ENCODE measurements around the gene PRG3. TPM values are rescaled to one million over a fixed set of nuclear protein-coding genes. Genes with fewer than 3 reads are reported as not detected.

Gene PRG3
- not detected for total RNA-seq (ENCODE audit: unreplicated experiment)
- long read RNA-seq = 0 reads

- Mint-ChIP-seq H3K27ac (ENCODE audit: unreplicated experiment) (no peak within 1 kb of the TSS), H3K4me3 (ENCODE audit: unreplicated experiment) (no peak within 1 kb of the TSS), H3K9me3 (ENCODE audit: unreplicated experiment) (peaks cover 7% of the 10 kb centered on the region), H3K27me3 (ENCODE audit: unreplicated experiment) (peaks cover 21% of the 10 kb centered on the region), H3K4me1 (ENCODE audit: low read depth, unreplicated experiment) (peaks cover 2% of the 10 kb centered on the region), H3K36me3 (ENCODE audit: unreplicated experiment) (no peaks in the 10 kb centered on the region)
- TF ChIP-seq CTCF (IDR thresholded peaks at IDR 0.05; ENCODE audit: partially characterized antibody, unreplicated experiment) = no peak
- no peak for DNase-seq
Measured at GRCh38 chr11:57380975-57381374, at the start of gene PRG3. PRG3 (minus strand) TSS chr11:57381150; CDS start chr11:57380708, 442 bp downstream.

GRCh38 chr11:57429946-57430345 is 49.0 kb upstream of the PRG3 start:
- Mint-ChIP-seq H3K4me3 (ENCODE audit: unreplicated experiment) (no peak overlapping the region), H3K9me3 (ENCODE audit: unreplicated experiment) (peaks cover 2% of the 10 kb centered on the region), H3K27me3 (ENCODE audit: unreplicated experiment) (peaks cover 7% of the 10 kb centered on the region)

GRCh38 chr11:57428643-57429042 is 47.7 kb upstream of the PRG3 start:
- Mint-ChIP-seq H3K36me3 (ENCODE audit: unreplicated experiment) (no peaks in the 10 kb centered on the region), H3K9me3 (ENCODE audit: unreplicated experiment) (peaks cover 3% of the 10 kb centered on the region), H3K27me3 (ENCODE audit: unreplicated experiment) (peaks cover 7% of the 10 kb centered on the region), H3K4me1 (ENCODE audit: low read depth, unreplicated experiment) (peaks cover 8% of the 10 kb centered on the region), H3K27ac (ENCODE audit: unreplicated experiment) (no peak overlapping the region), H3K4me3 (ENCODE audit: unreplicated experiment) (no peak overlapping the region)
- no peak for TF ChIP-seq CTCF (IDR thresholded peaks at IDR 0.05; ENCODE audit: partially characterized antibody, unreplicated experiment)
- no peak for DNase-seq

More at GRCh38 chr11:57429946-57430345, 49.0 kb upstream of the PRG3 start:
- DNase-seq = no peak
- Mint-ChIP-seq H3K4me1 (ENCODE audit: low read depth, unreplicated experiment) (peaks cover 19% of the 10 kb centered on the region), H3K36me3 (ENCODE audit: unreplicated experiment) (no peaks in the 10 kb centered on the region), H3K27ac (ENCODE audit: unreplicated experiment) (no peak overlapping the region)
- no peak for TF ChIP-seq CTCF (IDR thresholded peaks at IDR 0.05; ENCODE audit: partially characterized antibody, unreplicated experiment)

- H3K36me3 Mint-ChIP-seq (ENCODE audit: unreplicated experiment) = no peaks in the 10 kb centered on the region
- no peak for DNase-seq
- no peak for TF ChIP-seq CTCF (IDR thresholded peaks at IDR 0.05; ENCODE audit: partially characterized antibody, unreplicated experiment)
- peaks cover 4% of the 10 kb centered on the region for H3K9me3 Mint-ChIP-seq (ENCODE audit: unreplicated experiment)
- peak overlapping the region; percentile 23 for H3K4me3 Mint-ChIP-seq (ENCODE audit: unreplicated experiment)
- peaks cover 5% of the 10 kb centered on the region for H3K27me3 Mint-ChIP-seq (ENCODE audit: unreplicated experiment)
- no peak overlapping the region for H3K27ac Mint-ChIP-seq (ENCODE audit: unreplicated experiment)
- peaks cover 6% of the 10 kb centered on the region for H3K4me1 Mint-ChIP-seq (ENCODE audit: low read depth, unreplicated experiment)
Measured at GRCh38 chr11:57427727-57428082, 46.8 kb upstream of the PRG3 start.

- H3K27me3 Mint-ChIP-seq (ENCODE audit: unreplicated experiment) = peaks cover 5% of the 10 kb centered on the region
- H3K9me3 Mint-ChIP-seq (ENCODE audit: unreplicated experiment) = peaks cover 4% of the 10 kb centered on the region
- H3K4me3 Mint-ChIP-seq (ENCODE audit: unreplicated experiment) = peak within 1 kb of the TSS; percentile 77
- peaks cover 5% of the 10 kb centered on the region for H3K4me1 Mint-ChIP-seq (ENCODE audit: low read depth, unreplicated experiment)
- no peak for TF ChIP-seq CTCF (IDR thresholded peaks at IDR 0.05; ENCODE audit: partially characterized antibody, unreplicated experiment)
- peak; percentile 71 for DNase-seq
- no peaks in the 10 kb centered on the region for H3K36me3 Mint-ChIP-seq (ENCODE audit: unreplicated experiment)
- H3K27ac Mint-ChIP-seq (ENCODE audit: unreplicated experiment) = no peak within 1 kb of the TSS
Measured at GRCh38 chr11:57426929-57427726, 46.2 kb upstream of the PRG3 start, which contains the start of gene SLC43A3. SLC43A3 (minus strand) TSS chr11:57427121; CDS start chr11:57426172, 949 bp downstream.

Data from glutamatergic neuron (in vitro differentiated cells).